ENCODE data around the gene B4GALNT3. TPM values are rescaled to one million over a fixed set of nuclear protein-coding genes. Genes with fewer than 3 reads are reported as not detected.
A peak's percentile ranks its signal among the peaks of the same experiment; 100 is the strongest.

B4GALNT3 gene
- total RNA-seq, 2 experiments from 2014 or later: 10.9 to 11.1 TPM

DNA sequence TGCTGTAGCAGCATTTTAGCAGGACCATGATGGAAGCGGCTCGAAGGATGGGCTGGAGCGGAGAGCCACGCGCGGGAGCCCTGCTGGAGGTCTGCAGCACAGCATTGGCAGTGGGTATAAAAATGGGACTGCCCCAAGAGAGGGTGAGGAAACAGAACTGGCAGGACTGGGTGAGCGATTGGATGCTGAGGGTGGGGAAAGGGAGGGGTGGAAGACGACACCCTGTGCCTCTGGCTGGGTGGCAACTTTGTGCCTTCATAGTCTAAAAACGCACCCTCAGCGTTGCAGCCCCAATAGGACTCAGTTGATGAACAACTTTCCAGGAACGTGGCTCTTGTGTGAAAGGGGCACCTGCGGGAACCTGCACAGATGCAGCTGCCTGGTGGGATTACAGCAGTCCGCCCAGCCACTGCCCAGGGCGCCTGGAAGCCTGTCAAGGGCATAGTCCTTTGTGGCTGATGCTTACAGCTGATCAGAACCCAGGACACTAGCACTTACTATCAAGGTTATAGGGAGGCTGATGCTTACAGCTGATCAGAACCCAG, 130.5 kb downstream of the B4GALNT3 start:
- ATAC-seq (no peak), DNase-seq (no peak)
- ChIA-PET CTCF (interaction anchor here (0.5 kb wide), 1 partner anchor 351 kb away, joined by 3 read pairs; no protein-coding TSS in a partner anchor), POLR2A (no interaction called here)
- Mint-ChIP-seq H3K36me3 (ENCODE audit: low read depth) (no peaks in the 10 kb centered on the region), H3K27me3 (ENCODE audit: low read depth) (peaks cover 19% of the 10 kb centered on the region), H3K9me3 (ENCODE audit: insufficient read depth) (no peaks in the 10 kb centered on the region), H3K27ac (no peak overlapping the region), H3K4me1 (ENCODE audit: low read depth) (no peaks in the 10 kb centered on the region), H3K4me3 (no peak overlapping the region)

DNA sequence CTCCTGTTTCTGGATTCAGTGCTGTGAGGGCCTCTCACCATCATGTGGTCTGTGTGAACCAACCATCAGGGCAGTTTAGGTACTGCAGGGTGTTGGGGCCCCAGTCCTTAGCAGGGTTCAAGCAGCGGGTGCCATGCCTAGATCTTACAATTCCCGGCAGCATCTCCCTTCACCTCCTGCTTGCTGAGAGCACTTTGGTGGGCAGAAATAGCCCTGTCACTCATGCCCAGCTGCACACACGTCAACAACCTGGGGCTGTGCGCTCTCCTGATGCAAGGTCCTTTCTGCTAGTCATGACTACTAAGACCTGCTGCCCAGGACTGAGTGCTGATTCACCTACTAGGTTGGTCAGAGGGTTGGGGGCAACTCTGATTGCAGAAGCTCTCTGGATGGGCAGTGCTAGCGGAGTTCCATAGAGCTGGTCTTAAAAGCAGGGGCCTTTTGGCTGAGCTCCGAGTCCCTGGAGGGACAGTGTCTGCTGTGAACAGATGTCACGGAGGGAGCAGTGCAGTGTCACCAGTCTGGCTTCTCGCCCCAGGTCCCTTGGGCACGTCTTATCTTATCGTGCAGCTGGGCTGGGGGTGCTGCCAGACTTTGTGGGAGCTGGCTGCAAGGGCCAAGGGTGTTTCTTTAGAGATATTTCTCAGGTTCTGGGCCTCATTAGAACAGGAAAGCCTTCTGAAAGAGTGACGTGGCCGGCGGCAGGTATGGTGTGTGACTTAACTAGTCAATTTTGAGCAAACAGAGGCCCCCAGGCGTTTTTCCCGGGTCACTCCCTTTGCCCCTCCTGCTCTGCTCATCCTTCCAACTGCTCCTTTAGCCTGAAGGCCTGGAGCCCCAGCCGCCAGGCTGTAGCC, 131.7 kb downstream of the B4GALNT3 start:
- Mint-ChIP-seq H3K9me3 (ENCODE audit: insufficient read depth) (no peaks in the 10 kb centered on the region), H3K27ac (no peak overlapping the region), H3K4me1 (ENCODE audit: low read depth) (no peaks in the 10 kb centered on the region), H3K27me3 (ENCODE audit: low read depth) (peaks cover 24% of the 10 kb centered on the region), H3K4me3 (no peak overlapping the region), H3K36me3 (ENCODE audit: low read depth) (no peaks in the 10 kb centered on the region)
- no peak for ATAC-seq
- ChIA-PET CTCF (interaction anchor here (0.5 to 2.2 kb wide), 4 partner anchors 14 to 350 kb away, joined by 3 to 11 read pairs (median 4); no protein-coding TSS in a partner anchor), POLR2A (no interaction called here)
- no peak for DNase-seq

DNA sequence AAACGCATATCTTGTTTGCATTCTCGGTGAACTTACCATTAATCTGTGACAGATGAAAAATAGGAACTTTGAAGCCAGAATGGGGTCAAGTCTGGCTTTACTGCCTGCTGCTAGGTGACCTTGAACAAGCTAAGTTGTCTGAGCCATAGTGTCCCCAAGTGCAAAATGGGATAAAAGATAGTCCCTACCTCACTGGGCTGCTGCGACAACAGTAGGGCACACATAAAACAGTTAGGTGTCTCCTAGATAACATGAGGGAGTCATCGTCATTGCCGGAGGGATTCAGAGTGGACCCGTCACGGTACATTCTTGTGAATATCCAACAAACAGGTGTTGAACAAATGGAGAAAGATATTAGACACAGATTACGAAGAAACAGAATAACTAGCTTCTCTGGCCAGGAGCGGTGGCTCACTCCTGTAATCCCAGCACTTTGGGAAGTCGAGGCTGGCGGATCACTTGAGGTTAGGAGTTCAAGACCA, 132.3 kb downstream of the B4GALNT3 start:
- ATAC-seq (no peak), DNase-seq (no peak)
- H3K9me3 Mint-ChIP-seq (ENCODE audit: insufficient read depth): no peaks in the 10 kb centered on the region
- H3K27ac Mint-ChIP-seq: no peak overlapping the region
- H3K36me3 Mint-ChIP-seq (ENCODE audit: low read depth): no peaks in the 10 kb centered on the region
- POLR2A ChIA-PET: no interaction called here
- CTCF ChIA-PET: interaction anchor here (1.2 to 2.2 kb wide), 3 partner anchors 14 to 18 kb away, joined by 3 to 11 read pairs (median 4); no protein-coding TSS in a partner anchor
- H3K4me3 Mint-ChIP-seq: no peak overlapping the region
- H3K4me1 Mint-ChIP-seq (ENCODE audit: low read depth): no peaks in the 10 kb centered on the region
- peaks cover 24% of the 10 kb centered on the region for H3K27me3 Mint-ChIP-seq (ENCODE audit: low read depth)

DNA sequence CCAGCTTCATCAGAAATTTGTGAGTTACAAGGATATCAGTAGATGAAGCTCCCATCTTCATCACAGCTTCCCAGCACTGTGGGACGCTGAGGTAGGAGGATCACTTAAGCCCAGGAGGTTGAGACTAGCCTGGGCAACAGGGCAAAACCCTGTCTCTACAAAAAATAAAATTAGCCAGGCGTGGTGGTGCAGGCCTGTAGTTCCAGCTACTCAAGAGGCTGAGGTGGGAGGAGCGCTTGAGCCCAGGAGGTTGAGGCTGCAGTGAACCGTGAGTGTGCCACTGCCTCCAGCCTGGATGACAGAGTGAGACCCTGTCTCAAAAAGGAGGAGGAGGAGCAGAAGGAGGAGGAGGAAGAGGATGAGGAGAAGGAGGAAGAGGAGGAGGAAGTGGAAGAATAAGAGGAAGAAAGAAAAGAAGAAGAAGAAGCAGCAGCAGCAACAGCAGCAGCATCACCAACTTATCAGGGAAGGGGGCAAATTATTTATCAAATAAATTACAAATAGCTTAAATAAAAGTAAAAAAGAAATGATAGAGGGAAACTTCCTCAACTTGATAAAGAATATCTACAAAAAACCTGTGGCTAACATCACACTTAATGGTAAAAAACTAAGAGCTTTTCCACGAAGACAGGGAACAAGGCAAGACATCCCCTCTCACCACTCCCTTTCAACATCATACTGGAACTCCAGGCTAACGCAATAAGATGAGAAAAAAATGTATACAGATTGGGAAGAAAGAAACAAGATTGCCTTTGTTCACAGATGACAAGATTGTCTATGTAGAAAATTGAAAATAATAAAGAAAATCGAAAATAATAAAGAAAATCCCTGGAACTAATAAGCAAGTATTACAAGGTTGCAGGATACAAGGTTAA, 133.9 kb downstream of the B4GALNT3 start:
- Mint-ChIP-seq H3K27ac (no peak overlapping the region), H3K4me1 (ENCODE audit: low read depth) (no peaks in the 10 kb centered on the region), H3K27me3 (ENCODE audit: low read depth) (peaks cover 24% of the 10 kb centered on the region), H3K36me3 (ENCODE audit: low read depth) (no peaks in the 10 kb centered on the region), H3K4me3 (no peak overlapping the region), H3K9me3 (ENCODE audit: insufficient read depth) (no peaks in the 10 kb centered on the region)
- ChIA-PET CTCF (interaction anchor here (0.9 to 1.2 kb wide), 2 partner anchors 21 to 158 kb away, joined by 3 read pairs; no protein-coding TSS in a partner anchor), POLR2A (no interaction called here)
- DNase-seq (no peak), ATAC-seq (no peak)

DNA sequence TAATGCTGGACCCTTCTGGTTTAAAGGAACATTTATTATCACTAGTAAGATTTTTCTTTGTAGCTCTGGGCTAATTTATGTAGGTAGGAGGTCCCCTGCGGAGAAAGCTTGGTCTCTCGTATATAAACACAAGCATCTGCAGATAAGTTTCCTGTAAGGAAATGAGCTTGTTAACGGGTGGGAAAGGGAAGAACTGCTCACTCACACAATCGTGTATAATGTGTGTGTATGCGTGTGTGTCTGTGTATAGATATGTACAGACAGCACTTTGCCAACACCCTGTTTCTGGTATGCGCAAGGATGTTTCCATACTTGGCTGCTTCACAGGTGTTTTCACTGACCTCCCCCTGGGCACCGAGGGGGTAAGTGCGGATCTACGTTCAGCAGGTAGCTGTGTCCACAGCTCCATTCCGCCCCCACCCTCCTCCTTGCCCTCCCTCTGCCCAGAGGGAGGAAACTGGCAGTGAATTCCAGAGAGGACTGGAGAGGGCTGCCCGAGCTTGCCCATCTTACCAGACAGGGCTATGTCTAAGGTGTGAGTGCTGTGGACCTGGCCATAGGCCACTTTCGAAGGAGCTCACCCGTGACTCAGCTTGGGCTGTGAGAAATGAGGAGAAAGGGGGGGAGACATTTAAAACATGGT, 138.3 kb downstream of the B4GALNT3 start:
- no peak for ATAC-seq
- H3K27me3 Mint-ChIP-seq (ENCODE audit: low read depth): peaks cover 20% of the 10 kb centered on the region
- ChIA-PET CTCF (interaction anchor here (1.1 to 2.0 kb wide), 5 partner anchors 12 to 216 kb away, joined by 3 to 7 read pairs (median 5); no protein-coding TSS in a partner anchor), POLR2A (no interaction called here)
- no peak overlapping the region for H3K27ac Mint-ChIP-seq
- H3K36me3 Mint-ChIP-seq (ENCODE audit: low read depth): no peaks in the 10 kb centered on the region
- H3K4me1 Mint-ChIP-seq (ENCODE audit: low read depth): no peaks in the 10 kb centered on the region
- no peak for DNase-seq
- no peaks in the 10 kb centered on the region for H3K9me3 Mint-ChIP-seq (ENCODE audit: insufficient read depth)
- no peak overlapping the region for H3K4me3 Mint-ChIP-seq

DNA sequence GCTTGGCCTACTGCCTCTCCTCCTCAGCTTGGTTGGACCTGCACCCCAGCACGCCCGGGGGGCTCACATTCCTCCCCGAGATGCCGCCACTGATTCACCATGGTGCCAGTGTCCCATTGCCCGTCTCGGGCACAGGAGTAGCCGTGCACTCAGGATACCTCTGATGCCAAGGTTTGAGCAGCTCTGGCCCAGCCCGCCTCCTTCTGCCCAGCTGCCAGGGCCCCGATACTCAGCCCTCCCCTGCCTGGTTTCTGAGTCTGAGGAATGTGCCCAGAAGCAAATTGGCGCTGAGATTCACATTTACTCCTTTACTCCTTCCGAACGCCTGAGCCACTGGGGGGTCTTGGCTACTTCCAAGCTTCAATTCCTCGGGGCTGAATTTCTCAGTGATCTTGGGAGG, 140.0 kb downstream of the B4GALNT3 start:
- Mint-ChIP-seq H3K36me3 (ENCODE audit: low read depth) (no peaks in the 10 kb centered on the region), H3K27me3 (ENCODE audit: low read depth) (peaks cover 8% of the 10 kb centered on the region), H3K9me3 (ENCODE audit: insufficient read depth) (no peaks in the 10 kb centered on the region), H3K4me3 (no peak overlapping the region), H3K4me1 (ENCODE audit: low read depth) (no peaks in the 10 kb centered on the region), H3K27ac (no peak overlapping the region)
- CTCF ChIA-PET: interaction anchor here (2.0 to 3.7 kb wide), 2 partner anchors 23 to 30 kb away, joined by 7 to 11 read pairs; no protein-coding TSS in a partner anchor
- no peak for ATAC-seq
- POLR2A ChIA-PET: interaction anchor here (0.9 kb wide), 1 partner anchor 10 kb away, joined by 3 read pairs; no protein-coding TSS in a partner anchor
- DNase-seq: no peak

DNA sequence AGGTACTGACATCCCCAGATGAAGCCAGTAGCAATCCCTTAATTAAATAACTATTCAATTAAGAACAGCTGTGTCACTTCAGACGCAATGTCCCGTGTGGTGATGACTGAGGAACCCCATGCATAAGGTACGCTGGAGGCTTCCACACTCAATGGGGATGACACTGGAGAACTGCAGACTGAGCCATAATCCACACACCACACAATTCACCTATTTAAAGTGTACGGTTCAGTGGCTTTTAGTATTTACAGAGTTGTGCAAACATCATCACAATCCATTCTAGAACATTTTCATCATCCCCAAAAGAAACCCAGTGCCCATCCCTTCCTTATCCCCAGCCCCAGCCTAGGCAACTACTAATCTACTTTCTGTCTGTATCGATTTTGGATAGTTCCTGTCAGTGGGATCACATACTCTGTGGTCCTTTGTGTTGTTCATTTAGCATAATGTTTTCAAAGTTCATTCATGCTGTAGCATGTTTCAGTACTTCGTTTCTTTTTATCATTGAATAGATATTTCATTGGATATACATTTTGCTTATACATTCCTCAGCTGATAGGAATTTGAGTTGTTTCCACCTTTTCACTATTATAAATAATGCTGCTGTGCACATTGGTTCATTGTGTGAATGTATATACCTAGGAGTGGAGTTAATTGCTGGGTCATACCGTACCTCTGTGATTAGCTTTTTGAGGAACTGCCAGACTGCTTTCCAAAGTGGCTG, 142.4 kb downstream of the B4GALNT3 start:
- Mint-ChIP-seq H3K27me3 (ENCODE audit: low read depth) (peaks cover 2% of the 10 kb centered on the region), H3K27ac (no peak overlapping the region), H3K4me3 (no peak overlapping the region), H3K4me1 (ENCODE audit: low read depth) (peaks cover 6% of the 10 kb centered on the region), H3K36me3 (ENCODE audit: low read depth) (no peaks in the 10 kb centered on the region), H3K9me3 (ENCODE audit: insufficient read depth) (no peaks in the 10 kb centered on the region)
- ATAC-seq: no peak
- POLR2A ChIA-PET: no interaction called here
- CTCF ChIA-PET: interaction anchor here (3.7 kb wide), 1 partner anchor 26 kb away, joined by 11 read pairs; no protein-coding TSS in a partner anchor
- no peak for DNase-seq

DNA sequence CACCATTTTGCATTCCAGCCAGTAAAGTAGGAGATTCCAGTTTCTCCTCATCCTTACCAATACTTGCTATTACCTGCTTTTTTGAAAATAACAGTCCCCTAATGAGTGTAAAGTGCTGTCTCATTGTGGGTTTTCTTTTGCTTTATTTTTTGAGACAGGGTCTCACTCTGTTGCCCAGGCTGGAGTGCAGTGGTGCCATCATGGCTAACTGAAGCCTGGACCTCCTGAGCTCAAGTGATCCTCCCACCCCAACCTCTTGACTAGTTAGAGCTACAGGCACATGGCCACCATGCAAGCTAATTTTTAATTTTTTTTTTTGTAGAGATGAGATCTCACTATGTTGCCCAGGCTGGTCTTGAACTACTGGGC, 142.9 kb downstream of the B4GALNT3 start:
- DNase-seq: no peak
- no peaks in the 10 kb centered on the region for H3K9me3 Mint-ChIP-seq (ENCODE audit: insufficient read depth)
- no peak for ATAC-seq
- no peak overlapping the region for H3K27ac Mint-ChIP-seq
- H3K36me3 Mint-ChIP-seq (ENCODE audit: low read depth): no peaks in the 10 kb centered on the region
- H3K27me3 Mint-ChIP-seq (ENCODE audit: low read depth): peaks cover 2% of the 10 kb centered on the region
- ChIA-PET CTCF (interaction anchor here (1.0 kb wide), 1 partner anchor 11 kb away, joined by 3 read pairs; no protein-coding TSS in a partner anchor), POLR2A (no interaction called here)
- no peak overlapping the region for H3K4me3 Mint-ChIP-seq
- peaks cover 12% of the 10 kb centered on the region for H3K4me1 Mint-ChIP-seq (ENCODE audit: low read depth)

DNA sequence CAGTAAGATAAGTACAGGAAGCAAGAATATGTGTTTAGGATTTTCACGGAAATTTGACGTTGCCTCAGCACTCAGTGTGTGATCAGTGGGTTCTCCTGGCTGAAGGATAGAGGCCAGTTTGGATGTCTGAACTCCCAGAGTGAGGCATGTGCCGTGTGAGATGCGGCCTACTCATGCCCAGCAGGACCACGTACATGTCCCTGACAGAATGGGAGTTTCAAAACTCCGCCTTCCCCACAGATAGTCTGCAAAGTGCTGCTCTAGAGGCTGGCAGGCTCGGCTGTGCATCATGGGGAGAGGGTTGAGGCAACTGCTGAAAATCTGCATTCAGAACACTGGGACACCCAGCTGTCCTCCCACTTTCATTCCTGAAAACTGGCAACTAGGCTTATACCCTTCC, 145.2 kb downstream of the B4GALNT3 start:
- DNase-seq (no peak), ATAC-seq (no peak)
- peaks cover 2% of the 10 kb centered on the region for H3K27me3 Mint-ChIP-seq (ENCODE audit: low read depth)
- ChIA-PET POLR2A (no interaction called here), CTCF (interaction anchor here (1.1 to 2.3 kb wide), 4 partner anchors 13 to 146 kb away, joined by 3 to 11 read pairs (median 6); no protein-coding TSS in a partner anchor)
- H3K36me3 Mint-ChIP-seq (ENCODE audit: low read depth): no peaks in the 10 kb centered on the region
- H3K9me3 Mint-ChIP-seq (ENCODE audit: insufficient read depth): no peaks in the 10 kb centered on the region
- peaks cover 29% of the 10 kb centered on the region for H3K4me1 Mint-ChIP-seq (ENCODE audit: low read depth)
- no peak overlapping the region for H3K27ac Mint-ChIP-seq
- H3K4me3 Mint-ChIP-seq: no peak overlapping the region

DNA sequence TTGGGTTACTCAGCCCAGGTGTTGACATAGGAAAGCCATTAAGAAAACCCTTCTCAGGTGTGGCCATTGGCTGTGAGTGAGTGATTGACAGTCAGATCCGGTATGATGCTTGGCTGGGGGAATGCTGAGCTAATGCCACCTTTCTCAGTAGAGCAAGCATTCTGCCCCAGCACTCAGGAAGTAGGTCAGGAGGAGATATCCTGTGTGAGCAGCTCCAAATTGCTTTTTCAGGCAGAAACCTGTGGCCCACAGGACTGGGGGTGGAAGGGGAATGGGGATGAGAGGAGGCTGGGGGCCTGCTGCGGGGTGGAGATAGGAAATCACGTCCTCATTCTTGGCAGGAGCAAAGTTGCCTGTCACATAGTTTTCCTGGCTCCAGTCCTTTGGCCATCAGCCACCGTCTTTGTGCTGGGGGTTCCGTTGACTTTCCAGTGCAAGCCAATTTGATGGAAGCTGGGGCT, 147.8 kb downstream of the B4GALNT3 start:
- Mint-ChIP-seq H3K4me3 (no peak overlapping the region), H3K27me3 (ENCODE audit: low read depth) (peaks cover 2% of the 10 kb centered on the region), H3K4me1 (ENCODE audit: low read depth) (peaks cover 47% of the 10 kb centered on the region), H3K9me3 (ENCODE audit: insufficient read depth) (no peaks in the 10 kb centered on the region), H3K27ac (peak overlapping the region; percentile 77), H3K36me3 (ENCODE audit: low read depth) (no peaks in the 10 kb centered on the region)
- DNase-seq (peak; percentile 47), ATAC-seq (no peak)
- POLR2A ChIA-PET: interaction anchor here (0.8 kb wide), 1 partner anchor 145 kb away, joined by 4 read pairs; the partner anchor contains the start of gene WNK1
- CTCF ChIA-PET: interaction anchor here (1.1 to 5.6 kb wide), 6 partner anchors 15 to 211 kb away, joined by 3 to 55 read pairs (median 4); partner anchors contain the start of gene WNK1
